PC-3 (cell line): ENCODE data around the gene NOP10.

Experiments
- CTCF ChIP-seq: fragments of 300-600 bp; sonication (generic); conservative IDR thresholded peaks from 2 replicates; pipeline ENCODE4 v1.5.1; 2017; ENCODE audit warnings: antibody characterized with exemption, low read depth, mild to moderate bottlenecking, low read length
- EZH2 ChIP-seq: fragments of 300-600 bp; sonication (generic); IDR thresholded peaks from one replicate; pipeline ENCODE4 v1.6.1; 2017; ENCODE audit warnings: antibody characterized with exemption, mild to moderate bottlenecking, low read length; ENCODE audit not compliant: unreplicated experiment
- EZH2phosphoT487 ChIP-seq: fragments of 300-600 bp; sonication (generic); IDR thresholded peaks from 2 replicates; pipeline ENCODE4 v1.6.1; 2018; ENCODE audit warnings: mild to moderate bottlenecking, antibody characterized with exemption, low read length, borderline replicate concordance

- TF ChIP-seq EZH2 (no peak), EZH2phosphoT487 (no peak), CTCF (no peak)
These were observed 5.9 kb downstream of the NOP10 start for GRCh38 chr15:34336991-34337556.
